Skeletal muscle tissue (tissue), 4 donors: ENCODE results near the gene CDK8. TPM values are rescaled to one million over a fixed set of nuclear protein-coding genes. Genes with fewer than 3 reads are reported as not detected.

Experiments used
- H3K27ac ChIP-seq: one replicate; pipeline ENCODE4 v1.7.0; 2013; ENCODE audit warnings: mild to moderate bottlenecking, low read depth, low read length, inconsistent platforms
- H3K27me3 ChIP-seq, 3 donors: one replicate each; pipeline ENCODE4 v1.7.0; 2013; ENCODE audit warnings: low read length in 3 of 3; ENCODE audit not compliant: control insufficient read depth in 3 of 3, insufficient read depth in 3 of 3
- H3K36me3 ChIP-seq, 3 donors: one replicate each; pipeline ENCODE4 v1.7.0; 2013; ENCODE audit warnings: low read length in 3 of 3; ENCODE audit not compliant: control insufficient read depth in 3 of 3, insufficient read depth in 3 of 3
- H3K4me1 ChIP-seq, 3 donors: one replicate each; pipeline ENCODE4 v1.7.0; 2013; ENCODE audit warnings: low read length in 3 of 3, mild to moderate bottlenecking in 3 of 3; ENCODE audit not compliant: control insufficient read depth in 3 of 3, insufficient read depth in 3 of 3
- H3K4me3 ChIP-seq, 3 donors: one replicate each; pipeline ENCODE4 v1.7.0; 2013; ENCODE audit warnings: low read length in 3 of 3
- H3K9ac ChIP-seq, 3 donors: one replicate each; pipeline ENCODE4 v1.7.0; 2013; ENCODE audit warnings: low read length in 3 of 3, mild to moderate bottlenecking in 3 of 3, moderate library complexity in 2 of 3, low read depth in 1 of 3
- H3K9me3 ChIP-seq, 3 donors: one replicate each; pipeline ENCODE4 v1.7.0; 2013; ENCODE audit warnings: low read length in 3 of 3; ENCODE audit not compliant: control insufficient read depth in 3 of 3
- total RNA-seq: library from RNA; depleted of rRNA; stranded (reverse); fragments of >200 nt; gene quantifications from one replicate; pipeline ENCODE4 v1.2.3, GENCODE V29; 2014
- donor health status: Osteomylitis.

The CDK8 gene
- total RNA-seq, result 17.7 TPM

DNA sequence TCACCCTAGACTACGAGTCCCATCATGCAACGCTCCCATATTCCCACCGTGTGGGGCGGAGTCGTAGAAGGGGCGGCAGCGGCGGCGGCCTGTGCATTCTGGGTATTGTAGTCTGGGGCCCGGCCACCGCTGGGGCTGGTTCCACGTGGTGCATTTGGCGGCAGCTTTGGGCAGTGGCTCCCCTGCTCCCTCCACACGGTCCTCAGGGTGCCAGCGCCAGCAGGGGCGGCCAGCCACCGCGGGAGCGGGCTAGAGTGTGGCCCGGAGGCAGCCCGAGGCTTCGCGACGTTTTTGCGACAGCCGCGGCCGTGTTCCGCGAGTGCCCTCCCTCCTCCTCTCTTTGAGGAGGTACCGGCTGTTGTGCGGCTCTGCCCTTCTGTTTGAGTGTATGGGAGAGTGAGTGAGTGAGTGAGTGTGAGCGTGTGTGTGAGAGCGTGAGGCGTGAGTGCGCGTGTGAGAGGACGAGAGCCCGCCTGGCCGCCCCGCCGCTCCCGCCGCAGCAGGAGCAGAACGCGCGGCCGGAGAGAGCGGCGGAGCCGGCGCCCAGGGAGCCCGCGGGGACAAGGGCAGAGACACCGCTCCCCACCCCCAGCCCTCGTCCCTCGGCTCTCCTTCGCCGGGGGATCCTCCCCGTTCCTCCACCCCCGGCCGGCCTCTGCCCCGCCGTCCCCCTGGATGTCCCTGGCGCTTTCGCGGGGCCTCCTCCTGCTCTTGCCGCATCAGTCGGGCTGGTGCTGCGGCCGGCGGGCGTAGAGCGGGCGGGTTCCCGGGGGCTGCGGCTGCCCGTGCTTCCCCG, at the start of gene CDK8:
Gene CDK8, plus strand, starts transcription at position 343 of the 796 bp plus-strand sequence. CDS start 513 bp downstream, outside the sequence.
- peak within 1 kb of the TSS; percentile 92 for H3K27ac ChIP-seq
- H3K4me1 ChIP-seq, result peaks cover 0 to 25% (median 5%) of the 10 kb centered on the region in 3 donors

DNA sequence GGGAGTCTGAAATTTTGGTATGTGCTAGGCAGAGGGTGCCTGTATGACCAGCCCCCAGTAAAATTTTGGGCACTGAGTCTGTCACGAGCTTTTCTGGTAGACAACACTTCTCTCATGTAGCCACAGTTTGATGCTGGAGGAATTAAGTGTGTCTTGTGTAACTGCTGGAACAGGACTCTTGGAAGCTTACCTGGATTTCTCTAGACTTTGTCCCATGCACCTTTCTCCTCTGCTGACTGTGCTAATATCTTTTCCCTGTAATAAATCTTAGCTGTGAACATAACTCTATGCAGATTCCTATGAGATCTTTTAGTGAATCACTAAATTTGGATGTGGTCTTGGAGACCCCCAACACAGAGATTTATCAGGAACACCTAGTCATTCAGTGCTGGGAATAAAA, 45.6 kb upstream of the CDK8 start:
- H3K4me1 ChIP-seq, result no peaks in the 10 kb centered on the region
- no peak overlapping the region for H3K4me3 ChIP-seq
- no peaks in the 10 kb centered on the region for H3K27me3 ChIP-seq
- no peak overlapping the region for H3K9ac ChIP-seq
- no peaks in the 10 kb centered on the region for H3K9me3 ChIP-seq
- no peak overlapping the region for H3K27ac ChIP-seq
- peaks cover 0 to 28% (median 19%) of the 10 kb centered on the region in 3 donors for H3K36me3 ChIP-seq

More for the DNA sequence above, at the start of gene CDK8:
- H3K27me3 ChIP-seq, result no peaks in the 10 kb centered on the region
- no peaks in the 10 kb centered on the region for H3K9me3 ChIP-seq
- no peaks in the 10 kb centered on the region for H3K36me3 ChIP-seq
- peak within 1 kb of the TSS; percentile 80 to 84 (median 82) for H3K4me3 ChIP-seq
- H3K9ac ChIP-seq, result peak within 1 kb of the TSS; percentile 78 to 86 (median 86)

DNA sequence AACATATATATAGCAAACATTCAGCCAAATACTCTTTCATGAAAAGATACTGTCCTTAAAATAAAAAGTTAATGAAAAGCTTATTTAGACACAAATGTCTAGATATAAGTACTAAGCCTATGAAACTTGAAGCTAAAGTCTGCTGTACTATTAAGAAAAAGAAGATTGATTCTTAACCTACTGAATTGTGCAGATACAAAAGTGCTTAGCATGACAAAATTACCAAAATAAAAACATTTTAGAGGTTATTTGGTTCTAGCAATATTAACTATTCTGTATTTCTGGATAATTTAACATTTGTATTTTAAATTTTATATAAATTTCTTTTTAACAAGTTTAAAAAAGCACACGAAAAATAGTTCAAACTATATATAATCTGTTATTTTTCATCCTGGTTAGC, 40.6 kb upstream of the CDK8 start:
- Histone ChIP-seq H3K9me3 (no peaks in the 10 kb centered on the region), H3K36me3 (peaks cover 32 to 64% (median 37%) of the 10 kb centered on the region in 3 donors), H3K27ac (no peak overlapping the region), H3K4me3 (no peak overlapping the region), H3K4me1 (peaks cover 0 to under 1% (median 0%) of the 10 kb centered on the region in 3 donors), H3K9ac (no peak overlapping the region), H3K27me3 (no peaks in the 10 kb centered on the region)

DNA sequence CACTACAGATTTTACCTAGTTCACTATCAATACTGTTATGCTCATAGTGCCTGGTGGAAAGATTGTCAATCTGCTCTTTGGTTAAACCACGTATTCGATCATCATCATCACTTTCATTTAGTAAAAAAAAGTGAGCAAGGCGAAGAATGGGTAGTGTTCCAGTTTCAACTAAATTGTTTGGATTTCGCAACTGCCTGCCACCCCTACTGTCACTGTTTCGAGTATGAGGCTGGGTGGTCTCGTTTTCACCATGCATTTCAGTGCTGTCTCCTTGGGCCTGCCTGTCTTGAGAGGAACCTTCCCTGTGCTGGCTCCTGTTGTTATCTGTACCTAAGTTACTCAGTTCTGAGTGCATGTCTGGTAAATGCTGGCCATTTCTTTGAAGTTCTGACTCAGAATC, 39.9 kb upstream of the CDK8 start:
- H3K9me3 ChIP-seq, result no peaks in the 10 kb centered on the region
- no peak overlapping the region for H3K9ac ChIP-seq
- H3K27me3 ChIP-seq, result no peaks in the 10 kb centered on the region
- no peak overlapping the region for H3K27ac ChIP-seq
- peaks cover 0 to 2% (median 0%) of the 10 kb centered on the region in 3 donors for H3K4me1 ChIP-seq
- H3K4me3 ChIP-seq, result no peak overlapping the region
- peaks cover 33 to 62% (median 38%) of the 10 kb centered on the region in 3 donors for H3K36me3 ChIP-seq

DNA sequence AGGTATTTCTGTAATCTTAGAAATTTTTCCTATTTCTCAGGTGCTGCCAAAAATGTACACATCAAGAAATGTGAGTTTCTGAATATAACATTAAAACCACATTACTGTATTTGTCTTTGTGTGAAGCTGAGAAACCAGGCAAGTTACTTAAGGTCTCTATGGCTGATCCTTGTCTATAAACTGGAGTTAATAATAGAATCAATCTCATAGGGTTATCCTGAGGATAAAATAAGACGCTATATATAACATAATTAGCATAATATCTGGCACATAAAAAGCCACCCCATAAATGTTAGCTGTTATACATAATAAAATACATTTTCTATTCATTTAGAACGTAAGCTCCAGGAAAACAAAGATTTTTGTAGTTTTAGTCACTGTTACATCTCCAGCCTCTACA, 37.9 kb upstream of the CDK8 start:
- H3K9me3 ChIP-seq, result no peaks in the 10 kb centered on the region
- H3K4me1 ChIP-seq, result peaks cover 10 to 12% (median 11%) of the 10 kb centered on the region in 3 donors
- no peaks in the 10 kb centered on the region for H3K27me3 ChIP-seq
- H3K4me3 ChIP-seq, result no peak overlapping the region
- peaks cover 41 to 63% (median 45%) of the 10 kb centered on the region in 3 donors for H3K36me3 ChIP-seq
- H3K9ac ChIP-seq, result no peak overlapping the region
- H3K27ac ChIP-seq, result no peak overlapping the region

DNA sequence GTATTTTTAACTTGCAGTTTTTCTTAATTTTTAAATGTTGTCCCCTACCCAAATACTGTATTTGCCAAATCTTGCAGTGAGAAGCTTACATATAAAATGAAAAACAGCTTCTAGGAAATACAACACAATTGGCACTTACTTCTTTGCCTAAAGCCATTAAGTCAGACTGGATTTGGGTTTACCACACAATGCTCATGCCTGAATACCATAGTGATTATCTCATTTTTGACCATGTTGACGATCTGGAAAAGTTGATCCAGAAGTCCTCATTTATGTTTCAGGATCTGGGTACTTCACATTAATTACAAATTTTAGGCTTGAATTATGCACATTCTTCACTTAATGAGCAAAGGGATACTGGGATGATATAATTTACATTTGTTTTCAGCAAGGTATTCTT, 34.2 kb upstream of the CDK8 start:
- H3K27me3 ChIP-seq, result no peaks in the 10 kb centered on the region
- no peak overlapping the region for H3K27ac ChIP-seq
- no peak overlapping the region for H3K9ac ChIP-seq
- no peak overlapping the region for H3K4me3 ChIP-seq
- H3K9me3 ChIP-seq, result no peaks in the 10 kb centered on the region
- peaks cover 31 to 38% (median 33%) of the 10 kb centered on the region in 3 donors for H3K36me3 ChIP-seq
- H3K4me1 ChIP-seq, result peaks cover 12 to 19% (median 14%) of the 10 kb centered on the region in 3 donors

DNA sequence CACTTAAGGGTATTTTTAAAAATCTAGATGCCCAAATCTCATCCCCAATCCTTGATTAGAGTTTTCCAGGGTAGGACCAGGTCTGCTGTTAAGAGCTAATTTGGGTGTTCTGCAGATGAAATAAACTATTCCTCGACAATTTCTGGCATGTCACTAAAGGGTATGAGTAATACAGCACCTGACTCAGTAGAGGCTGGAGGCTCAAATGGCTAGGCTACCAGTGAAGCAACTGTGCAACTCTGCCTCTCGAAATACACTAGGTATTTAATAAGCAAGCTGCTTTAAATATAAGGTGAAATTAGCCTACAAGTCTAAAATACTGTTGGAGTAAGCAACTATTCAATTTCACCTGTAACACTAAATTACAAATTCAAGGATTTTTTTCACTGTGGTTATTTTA, 33.4 kb upstream of the CDK8 start:
- H3K4me3 ChIP-seq, result peak overlapping the region; percentile 96 to 98 (median 96)
- peak overlapping the region in 2 of 3 donors; percentile 98 to 99 for H3K9ac ChIP-seq
- H3K27me3 ChIP-seq, result no peaks in the 10 kb centered on the region
- peaks cover 23 to 30% (median 28%) of the 10 kb centered on the region in 3 donors for H3K36me3 ChIP-seq
- peaks cover 12 to 19% (median 14%) of the 10 kb centered on the region in 3 donors for H3K4me1 ChIP-seq
- H3K27ac ChIP-seq, result peak overlapping the region; percentile 3
- no peaks in the 10 kb centered on the region for H3K9me3 ChIP-seq

DNA sequence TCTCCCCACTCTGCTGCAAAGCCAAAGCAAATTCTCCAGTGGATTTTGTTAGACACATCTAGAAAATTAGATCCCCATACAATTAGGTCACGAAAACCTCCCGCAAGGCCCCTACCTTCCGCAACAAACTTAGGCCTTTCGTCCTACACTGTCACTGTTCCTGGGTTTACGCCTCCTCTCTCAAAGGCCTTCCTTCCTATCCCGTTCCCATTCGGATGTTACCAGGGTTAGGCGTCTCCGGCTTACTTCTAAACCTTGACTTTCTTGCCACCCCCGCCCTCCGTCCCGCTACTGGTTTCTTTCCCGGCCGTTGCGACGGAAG, 32.6 kb upstream of the CDK8 start:
- no peaks in the 10 kb centered on the region for H3K9me3 ChIP-seq
- peak overlapping the region; percentile 96 to 98 (median 96) for H3K4me3 ChIP-seq
- H3K27me3 ChIP-seq, result no peaks in the 10 kb centered on the region
- peaks cover 12 to 19% (median 14%) of the 10 kb centered on the region in 3 donors for H3K4me1 ChIP-seq
- H3K27ac ChIP-seq, result peak overlapping the region; percentile 94
- peaks cover 23 to 27% (median 23%) of the 10 kb centered on the region in 3 donors for H3K36me3 ChIP-seq
- peak overlapping the region; percentile 97 to 99 (median 98) for H3K9ac ChIP-seq

DNA sequence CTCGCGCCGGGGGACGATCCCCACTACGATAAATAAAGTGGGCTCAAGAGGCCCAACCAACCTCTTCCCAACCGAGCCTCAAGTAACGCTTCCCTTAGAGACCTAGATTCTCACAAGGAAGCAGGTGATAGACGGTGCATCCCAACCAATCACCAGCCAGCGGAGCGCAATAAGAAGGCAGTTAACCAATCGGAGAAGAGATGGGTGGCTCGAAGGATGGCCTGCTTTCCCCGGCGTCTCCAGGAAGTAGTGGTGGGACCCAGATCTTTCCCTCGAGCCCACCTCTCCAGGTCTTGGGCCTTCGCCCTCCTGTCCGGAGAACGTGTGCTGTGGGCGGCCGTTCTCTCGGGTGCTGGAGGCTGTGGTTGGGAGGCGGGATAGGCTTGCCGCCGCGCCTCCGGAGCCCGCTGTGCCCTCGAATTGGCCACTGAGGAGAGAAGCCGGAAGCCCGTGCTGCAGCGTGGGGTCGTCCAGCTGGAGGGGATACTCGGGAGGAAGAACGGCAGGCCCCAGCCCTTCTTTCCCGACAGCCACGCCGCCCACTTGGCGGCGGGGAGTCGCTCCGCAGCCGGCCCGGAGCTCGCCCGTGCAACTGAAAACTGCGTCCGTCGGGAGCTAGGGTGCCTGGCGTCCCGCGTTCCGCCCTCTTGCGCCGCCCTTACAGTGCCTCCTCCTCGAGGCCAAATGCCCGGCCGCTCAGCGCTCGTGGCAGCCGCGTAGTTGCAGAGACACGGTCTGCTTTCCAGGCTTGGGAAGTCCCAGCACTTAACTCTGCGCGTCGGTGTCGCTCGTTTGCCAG, 32.0 kb upstream of the CDK8 start, which contains the start of gene RNF6:
Gene RNF6, minus strand, starts transcription at position 594 of the 799 bp plus-strand sequence. CDS start 2,665 bp downstream, outside the sequence.
- Histone ChIP-seq H3K9ac (peak within 1 kb of the TSS; percentile 97 to 99 (median 98)), H3K4me1 (peaks cover 12 to 19% (median 14%) of the 10 kb centered on the region in 3 donors), H3K9me3 (no peaks in the 10 kb centered on the region)

More for the DNA sequence above, 32.0 kb upstream of the CDK8 start, which contains the start of gene RNF6:
- Histone ChIP-seq H3K4me3 (peak within 1 kb of the TSS; percentile 96 to 98 (median 96)), H3K27ac (peak within 1 kb of the TSS; percentile 94), H3K36me3 (peaks cover 20 to 23% (median 22%) of the 10 kb centered on the region in 3 donors), H3K27me3 (no peaks in the 10 kb centered on the region)
